Measurements from ENCODE around the gene SHCBP1. TPM values are rescaled to one million over a fixed set of nuclear protein-coding genes. Genes with fewer than 3 reads are reported as not detected.

The SHCBP1 gene
- total and polyA plus RNA-seq, 2 of the 13 experiments (the other 11 are each of a cell fraction or from before 2014, with no cell fraction given), result 15.7 to 33.0 TPM

DNA sequence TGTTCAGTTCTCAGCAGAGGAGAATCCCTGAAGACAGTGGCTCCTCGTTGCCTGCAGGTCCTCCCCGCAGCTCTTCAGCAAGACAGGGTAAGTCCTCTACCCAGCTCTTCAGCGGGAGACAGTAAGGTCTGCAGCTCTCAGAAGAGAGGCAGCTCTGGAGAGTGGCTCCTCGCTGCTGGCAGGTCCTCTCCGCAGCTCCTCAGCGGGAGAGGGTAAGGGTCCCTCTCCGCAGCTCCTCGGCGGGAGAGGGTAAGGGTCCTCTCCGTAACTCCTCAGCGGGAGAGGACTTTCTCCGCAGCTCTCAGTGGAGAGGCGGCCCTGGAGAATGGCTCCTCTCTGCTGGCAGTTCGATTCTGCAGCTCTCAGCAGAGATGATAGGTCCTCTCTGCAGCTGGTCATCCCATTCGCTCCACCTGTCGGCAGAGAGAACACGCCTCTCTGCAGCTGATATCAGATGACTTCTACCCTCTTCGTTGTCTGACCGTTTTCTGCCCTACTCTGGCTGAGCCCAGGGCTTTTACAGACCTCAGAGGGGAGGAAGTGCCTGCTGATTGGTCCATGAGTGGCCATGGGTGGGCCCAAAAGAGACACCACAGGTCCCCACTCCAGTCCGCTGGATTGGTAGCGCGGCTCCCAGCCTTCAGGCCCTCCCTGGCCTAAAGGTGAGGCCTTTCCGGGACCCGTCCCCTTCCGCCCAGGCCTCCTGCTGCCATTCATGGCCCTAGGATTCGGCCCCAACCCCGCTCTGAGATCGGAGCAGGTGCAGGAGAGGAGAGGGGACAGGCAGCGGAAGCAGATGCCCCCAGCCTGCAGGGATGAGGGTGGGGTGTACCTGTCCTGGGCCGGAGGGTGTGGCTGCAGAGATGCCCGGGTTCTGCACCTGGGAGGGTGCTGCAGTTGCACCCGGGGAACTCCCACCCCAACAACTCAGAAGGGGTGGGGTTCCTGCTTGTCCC lies 11.9 kb upstream of the SHCBP1 start (continued):
- TF ChIP-seq, protein P1, sequence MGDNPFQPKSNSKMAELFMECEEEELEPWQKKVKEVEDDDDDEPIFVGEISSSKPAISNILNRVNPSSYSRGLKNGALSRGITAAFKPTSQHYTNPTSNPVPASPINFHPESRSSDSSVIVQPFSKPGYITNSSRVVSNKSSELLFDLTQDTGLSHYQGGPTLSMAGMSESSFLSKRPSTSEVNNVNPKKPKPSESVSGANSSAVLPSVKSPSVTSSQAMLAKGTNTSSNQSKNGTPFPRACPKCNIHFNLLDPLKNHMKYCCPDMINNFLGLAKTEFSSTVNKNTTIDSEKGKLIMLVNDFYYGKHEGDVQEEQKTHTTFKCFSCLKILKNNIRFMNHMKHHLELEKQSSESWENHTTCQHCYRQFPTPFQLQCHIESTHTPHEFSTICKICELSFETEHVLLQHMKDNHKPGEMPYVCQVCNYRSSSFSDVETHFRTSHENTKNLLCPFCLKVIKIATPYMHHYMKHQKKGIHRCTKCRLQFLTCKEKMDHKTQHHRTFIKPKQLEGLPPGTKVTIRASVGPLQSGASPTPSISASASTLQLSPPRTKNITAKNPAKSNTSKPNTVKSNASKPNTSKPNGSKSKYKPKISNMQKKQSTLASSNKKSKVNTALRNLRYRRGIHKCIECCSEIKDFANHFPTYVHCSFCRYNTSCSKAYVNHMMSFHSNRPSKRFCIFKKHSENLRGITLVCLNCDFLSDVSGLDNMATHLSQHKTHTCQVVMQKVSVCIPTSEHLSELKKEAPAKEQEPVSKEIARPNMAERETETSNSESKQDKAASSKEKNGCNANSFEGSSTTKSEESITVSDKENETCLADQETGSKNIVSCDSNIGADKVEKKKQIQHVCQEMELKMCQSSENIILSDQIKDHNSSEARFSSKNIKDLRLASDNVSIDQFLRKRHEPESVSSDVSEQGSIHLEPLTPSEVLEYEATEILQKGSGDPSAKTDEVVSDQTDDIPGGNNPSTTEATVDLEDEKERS (CRISPR knock-in tag; IDR thresholded peaks at IDR 0.05), result peak; percentile 72; the same call in 1 of the 2 replicates
- TF ChIP-seq, protein P2, sequence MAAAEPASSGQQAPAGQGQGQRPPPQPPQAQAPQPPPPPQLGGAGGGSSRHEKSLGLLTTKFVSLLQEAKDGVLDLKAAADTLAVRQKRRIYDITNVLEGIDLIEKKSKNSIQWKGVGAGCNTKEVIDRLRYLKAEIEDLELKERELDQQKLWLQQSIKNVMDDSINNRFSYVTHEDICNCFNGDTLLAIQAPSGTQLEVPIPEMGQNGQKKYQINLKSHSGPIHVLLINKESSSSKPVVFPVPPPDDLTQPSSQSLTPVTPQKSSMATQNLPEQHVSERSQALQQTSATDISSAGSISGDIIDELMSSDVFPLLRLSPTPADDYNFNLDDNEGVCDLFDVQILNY (CRISPR knock-in tag; conservative IDR thresholded peaks at IDR 0.05), result no peak
- TF ChIP-seq, protein P3, sequence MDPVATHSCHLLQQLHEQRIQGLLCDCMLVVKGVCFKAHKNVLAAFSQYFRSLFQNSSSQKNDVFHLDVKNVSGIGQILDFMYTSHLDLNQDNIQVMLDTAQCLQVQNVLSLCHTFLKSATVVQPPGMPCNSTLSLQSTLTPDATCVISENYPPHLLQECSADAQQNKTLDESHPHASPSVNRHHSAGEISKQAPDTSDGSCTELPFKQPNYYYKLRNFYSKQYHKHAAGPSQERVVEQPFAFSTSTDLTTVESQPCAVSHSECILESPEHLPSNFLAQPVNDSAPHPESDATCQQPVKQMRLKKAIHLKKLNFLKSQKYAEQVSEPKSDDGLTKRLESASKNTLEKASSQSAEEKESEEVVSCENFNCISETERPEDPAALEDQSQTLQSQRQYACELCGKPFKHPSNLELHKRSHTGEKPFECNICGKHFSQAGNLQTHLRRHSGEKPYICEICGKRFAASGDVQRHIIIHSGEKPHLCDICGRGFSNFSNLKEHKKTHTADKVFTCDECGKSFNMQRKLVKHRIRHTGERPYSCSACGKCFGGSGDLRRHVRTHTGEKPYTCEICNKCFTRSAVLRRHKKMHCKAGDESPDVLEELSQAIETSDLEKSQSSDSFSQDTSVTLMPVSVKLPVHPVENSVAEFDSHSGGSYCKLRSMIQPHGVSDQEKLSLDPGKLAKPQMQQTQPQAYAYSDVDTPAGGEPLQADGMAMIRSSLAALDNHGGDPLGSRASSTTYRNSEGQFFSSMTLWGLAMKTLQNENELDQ (CRISPR knock-in tag; IDR thresholded peaks at IDR 0.05; ENCODE audit: borderline replicate concordance), result no peak
- TF ChIP-seq ELF3 (CRISPR knock-in tag; IDR thresholded peaks at IDR 0.05), result peak; percentile 67; the same call in 1 of the 2 replicates
- no peak for TF ChIP-seq REL (CRISPR knock-in tag; conservative IDR thresholded peaks at IDR 0.05)
- no peak for TF ChIP-seq ZNF7 (CRISPR knock-in tag; IDR thresholded peaks at IDR 0.05)
- TF ChIP-seq IRX3 (CRISPR knock-in tag; IDR thresholded peaks at IDR 0.05; ENCODE audit: borderline replicate concordance, low read depth), result no peak
- no peak for TF ChIP-seq TCF12 (IDR thresholded peaks at IDR 0.05)
- no peak for TF ChIP-seq TCF12 (CRISPR knock-in tag; IDR thresholded peaks at IDR 0.05)
- TF ChIP-seq ZKSCAN1 (IDR thresholded peaks at IDR 0.05; ENCODE audit: low read length), result no peak
- peak; percentile 26; the same call in 1 of the 2 replicates for TF ChIP-seq TGIF2 (CRISPR knock-in tag; IDR thresholded peaks at IDR 0.05)
- 0 out of 2 replicates have a peak, but pooled peaks have one; percentile 21 for TF ChIP-seq ZNF83 (CRISPR knock-in tag; IDR thresholded peaks at IDR 0.05; ENCODE audit: borderline replicate concordance)
- TF ChIP-seq, protein P4, sequence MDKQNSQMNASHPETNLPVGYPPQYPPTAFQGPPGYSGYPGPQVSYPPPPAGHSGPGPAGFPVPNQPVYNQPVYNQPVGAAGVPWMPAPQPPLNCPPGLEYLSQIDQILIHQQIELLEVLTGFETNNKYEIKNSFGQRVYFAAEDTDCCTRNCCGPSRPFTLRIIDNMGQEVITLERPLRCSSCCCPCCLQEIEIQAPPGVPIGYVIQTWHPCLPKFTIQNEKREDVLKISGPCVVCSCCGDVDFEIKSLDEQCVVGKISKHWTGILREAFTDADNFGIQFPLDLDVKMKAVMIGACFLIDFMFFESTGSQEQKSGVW (CRISPR knock-in tag; IDR thresholded peaks at IDR 0.05; ENCODE audit: borderline replicate concordance), result no peak
- TF ChIP-seq AGO2 (optimal IDR thresholded peaks at IDR 0.05; ENCODE audit: low read depth, low read length), result peak; percentile 24
- TF ChIP-seq RXRB (CRISPR knock-in tag; IDR thresholded peaks at IDR 0.05; ENCODE audit: borderline replicate concordance), result no peak
- no peak for TF ChIP-seq ZNF207 (IDR thresholded peaks at IDR 0.05; ENCODE audit: borderline replicate concordance)
- TF ChIP-seq ARNT (IDR thresholded peaks at IDR 0.05), result no peak
- no peak for TF ChIP-seq HOXA9 (CRISPR knock-in tag; IDR thresholded peaks at IDR 0.05; ENCODE audit: borderline replicate concordance)
- peak; percentile 78 for TF ChIP-seq KAT8 (CRISPR knock-in tag; IDR thresholded peaks at IDR 0.05)
- 0 out of 2 replicates have a peak, but pooled peaks have one; percentile 7 for TF ChIP-seq ZNF331 (CRISPR knock-in tag; IDR thresholded peaks at IDR 0.05)
- no peak for TF ChIP-seq ZNF225 (CRISPR knock-in tag; IDR thresholded peaks at IDR 0.05)
- TF ChIP-seq ATF7-NPFF (CRISPR knock-in tag; IDR thresholded peaks at IDR 0.05; ENCODE audit: low read depth), result peak; percentile 58; the same call in 1 of the 2 replicates

All from HepG2 (cell line).